SK-N-SH (cell line): ENCODE data around the gene CNIH3. TPM values are rescaled to one million over a fixed set of nuclear protein-coding genes. Genes with fewer than 3 reads are reported as not detected.
A peak's percentile ranks its signal among the peaks of the same experiment; 100 is the strongest.

Experiments
- CTCF ChIA-PET: fragments of 300-600, 350-600 bp; formaldehyde crosslinking; extraction: SDS; loops from one replicate; lab custom pipeline; 2021; lab: Yijun Ruan, JAX
- POLR2A ChIA-PET: fragments of 350-600 bp; sonication (Branson Sonifier 250); formaldehyde crosslinking; extraction: SDS; loops from one replicate; lab custom pipeline; 2020; ENCODE audit warnings: antibody characterized with exemption, inconsistent platforms; lab: Yijun Ruan, JAX
- DNase-seq: peaks from one replicate; pipeline ENCODE4 v3.0.0; 2012
- H2AFZ ChIP-seq: fragments of 200-600 bp; sonication (generic); 2 replicates; pipeline ENCODE4 v1.8.1; 2016; ENCODE audit warnings: antibody characterized with exemption, mild to moderate bottlenecking, low read depth
- H3F3A ChIP-seq: fragments of 200-600 bp; sonication (generic); replicated peaks from 2 replicates; pipeline ENCODE3; 2016; ENCODE audit warnings: antibody characterized with exemption, mild to moderate bottlenecking; ENCODE audit not compliant: insufficient read depth
- H3K27ac ChIP-seq, 2 experiments: fragments of 200-500 bp in 1 of 2; fragments of 200-600 bp in 1 of 2; sonication (Bioruptor generic) in 1 of 2; sonication (generic), shearing (Covaris generic) in 1 of 2; 2 replicates each; pipeline versions ENCODE4 v1.5.1 to v1.6.1; 2014 to 2016; ENCODE audit warnings: low read depth in 2 of 2, inconsistent platforms in 1 of 2, low read length in 1 of 2, mild to moderate bottlenecking in 1 of 2, mixed read lengths in 1 of 2
- H3K27me3 ChIP-seq: fragments of 200-600 bp; sonication (generic), shearing (Covaris generic); 2 replicates; pipeline ENCODE4 v1.6.1; 2016; ENCODE audit warnings: mixed run types; ENCODE audit not compliant: insufficient read depth
- H3K36me3 ChIP-seq, 2 experiments: fragments of 200-500 bp in 1 of 2; fragments of 200-600 bp in 1 of 2; sonication (Bioruptor generic) in 1 of 2; sonication (generic) in 1 of 2; replicated peaks in 1 of 2; 2 replicates each; pipeline versions ENCODE3 to v1.5.1; 2014 to 2016; ENCODE audit warnings: low read length in 1 of 2, mild to moderate bottlenecking in 1 of 2; ENCODE audit not compliant: insufficient read depth in 2 of 2, control insufficient read depth in 1 of 2
- H3K4me1 ChIP-seq, 2 experiments: fragments of 200-500 bp in 1 of 2; fragments of 200-600 bp in 1 of 2; sonication (Bioruptor generic) in 1 of 2; sonication (generic), shearing (Covaris generic) in 1 of 2; 2 replicates each; pipeline versions ENCODE4 v1.5.1 to v1.6.1; 2014 to 2016; ENCODE audit warnings: low read depth in 1 of 2, low read length in 1 of 2, mixed run types in 1 of 2; ENCODE audit not compliant: insufficient read depth in 2 of 2, control insufficient read depth in 1 of 2
- H3K4me2 ChIP-seq: fragments of 200-600 bp; sonication (generic), shearing (Covaris generic); 2 replicates; pipeline ENCODE4 v1.6.1; 2017; ENCODE audit warnings: mixed run types
- H3K4me3 ChIP-seq, 2 experiments: fragments of 200-500 bp in 1 of 2; fragments of 200-600 bp in 1 of 2; sonication (Bioruptor generic) in 1 of 2; sonication (generic), shearing (Covaris generic) in 1 of 2; 2 replicates each; pipeline versions ENCODE4 v1.5.1 to v1.8.1; 2014 to 2016; ENCODE audit warnings: low read depth in 2 of 2, inconsistent platforms in 1 of 2, low read length in 1 of 2, mild to moderate bottlenecking in 1 of 2, mixed read lengths in 1 of 2, moderate library complexity in 1 of 2
- H3K79me2 ChIP-seq: fragments of 200-600 bp; sonication (generic); 2 replicates; pipeline ENCODE4 v1.8.1; 2017; ENCODE audit warnings: mild to moderate bottlenecking; ENCODE audit not compliant: insufficient read depth
- H3K9ac ChIP-seq: fragments of 200-600 bp; sonication (generic); 2 replicates; pipeline ENCODE4 v1.6.1; 2017; ENCODE audit warnings: mixed run types
- H3K9me2 ChIP-seq: fragments of 200-600 bp; sonication (generic); 2 replicates; pipeline ENCODE4 v1.6.1; 2017; ENCODE audit warnings: mixed run types
- H3K9me3 ChIP-seq: fragments of 200-600 bp; sonication (generic); 2 replicates; pipeline ENCODE4 v1.6.1; 2017; ENCODE audit warnings: mixed run types, mild to moderate bottlenecking, moderate library complexity
- H4K20me1 ChIP-seq: fragments of 200-600 bp; sonication (generic); 2 replicates; pipeline ENCODE4 v1.6.1; 2017; ENCODE audit warnings: mild to moderate bottlenecking, mixed run types; ENCODE audit not compliant: insufficient read depth
- CHD2 ChIP-seq: fragments of 150-350 bp; IDR thresholded peaks from 2 replicates; pipeline ENCODE4 v1.6.1; 2018; ENCODE audit warnings: low read length; ENCODE audit not compliant: partially characterized antibody
- CTCF ChIP-seq: fragments of 200-600 bp; sonication (generic); IDR thresholded peaks from 2 replicates; pipeline ENCODE4 v1.6.1; 2017; ENCODE audit warnings: antibody characterized with exemption, mild to moderate bottlenecking, moderate library complexity
- EP300 ChIP-seq, 2 experiments: IDR thresholded peaks; 2 replicates each; pipeline versions ENCODE4 v1.4.0 to v1.6.1; 2012; ENCODE audit warnings: borderline replicate concordance in 1 of 2, low read depth in 1 of 2, low read length in 1 of 2
- FOSL2 ChIP-seq: IDR thresholded peaks from 2 replicates; pipeline ENCODE4 v1.4.0; 2012; ENCODE audit warnings: low read depth, mild to moderate bottlenecking, moderate library complexity, borderline replicate concordance
- FOXJ3 ChIP-seq: sonication (generic); formaldehyde crosslinking; IDR thresholded peaks from 2 replicates; pipeline ENCODE4 v1.5.1; 2020; ENCODE audit warnings: mild to moderate bottlenecking, missing genetic modification reagents
- GATA2 ChIP-seq: sonication (generic); formaldehyde crosslinking; IDR thresholded peaks from 2 replicates; pipeline ENCODE4 v1.5.0; 2020; ENCODE audit warnings: mild to moderate bottlenecking, missing genetic modification reagents
- JUND ChIP-seq: IDR thresholded peaks from 2 replicates; pipeline ENCODE4 v1.4.0; 2012
- MAX ChIP-seq: IDR thresholded peaks from 2 replicates; pipeline ENCODE4 v1.4.0; 2012; ENCODE audit warnings: low read depth
- MEF2A ChIP-seq: IDR thresholded peaks from 2 replicates; pipeline ENCODE4 v1.4.0; 2012; ENCODE audit warnings: low read depth, borderline replicate concordance
- MXI1 ChIP-seq: IDR thresholded peaks from 2 replicates; pipeline ENCODE4 v1.6.1; 2012; ENCODE audit warnings: mild to moderate bottlenecking, low read depth, low read length, improper control_type of control experiment
- NFIC ChIP-seq: IDR thresholded peaks from 2 replicates; pipeline ENCODE4 v1.4.0; 2012; ENCODE audit warnings: borderline replicate concordance
- NRF1 ChIP-seq: IDR thresholded peaks from 2 replicates; pipeline ENCODE4 v1.6.1; 2012; ENCODE audit warnings: low read depth, mild to moderate bottlenecking, low read length
- POLR2AphosphoS5 ChIP-seq: IDR thresholded peaks from 2 replicates; pipeline ENCODE4 v1.6.1; 2012; ENCODE audit warnings: low read depth, low read length
- RAD21 ChIP-seq: IDR thresholded peaks from 2 replicates; pipeline ENCODE4 v1.6.1; 2012; ENCODE audit warnings: mild to moderate bottlenecking, low read length
- RXRA ChIP-seq: IDR thresholded peaks from 2 replicates; pipeline ENCODE4 v1.4.0; 2012; ENCODE audit warnings: low read depth, mild to moderate bottlenecking, borderline replicate concordance
- SIN3A ChIP-seq: IDR thresholded peaks from 2 replicates; pipeline ENCODE4 v1.6.1; 2012; ENCODE audit warnings: low read depth, mild to moderate bottlenecking, low read length, moderate library complexity, borderline replicate concordance
- TAF1 ChIP-seq: IDR thresholded peaks from 2 replicates; pipeline ENCODE4 v1.6.1; 2012; ENCODE audit warnings: low read depth, mild to moderate bottlenecking, low read length, moderate library complexity, borderline replicate concordance
- TCF12 ChIP-seq: IDR thresholded peaks from 2 replicates; pipeline ENCODE4 v1.4.0; 2012
- TEAD4 ChIP-seq: IDR thresholded peaks from 2 replicates; pipeline ENCODE4 v1.4.0; 2012; ENCODE audit warnings: mild to moderate bottlenecking, borderline replicate concordance; ENCODE audit not compliant: insufficient read depth
- YY1 ChIP-seq: IDR thresholded peaks from 2 replicates; pipeline ENCODE4 v1.4.0; 2012; ENCODE audit warnings: low read depth, mild to moderate bottlenecking
- WGBS: methylation state at CpG from one replicate; pipeline ENCODE4 v1.1.6; 2017; ENCODE audit warnings: low lambda C conversion rate; 5-methylcytosine and 5-hydroxymethylcytosine counted together
- polyA plus RNA-seq, 3 experiments: library from polyadenylated mRNA; depleted of rRNA; stranded (reverse); fragments of >200 nt; gene quantifications; 2 replicates each; pipeline ENCODE4 v1.2.3, GENCODE V29; 2012

Gene CNIH3
- polyA plus RNA-seq, 1 of the 3 experiments (the other 2 are of a cell fraction) = 18.8 TPM

- H3K9me3 ChIP-seq = no peaks in the 10 kb centered on the region
- TF ChIP-seq CHD2 (no peak), NFIC (no peak), MEF2A (no peak), MAX (no peak), FOXJ3 (no peak), NRF1 (no peak), TEAD4 (no peak), MXI1 (no peak), JUND (no peak), RAD21 (no peak), FOSL2 (no peak)
- no peaks in the 10 kb centered on the region for H3K27me3 ChIP-seq
- ChIA-PET POLR2A (no interaction called here), CTCF (no interaction called here)
- H3K4me3 ChIP-seq = no peak overlapping the region
- no peak overlapping the region for H3K4me2 ChIP-seq
- no peaks in the 10 kb centered on the region for H3K36me3 ChIP-seq
- no peaks in the 10 kb centered on the region for H3K4me1 ChIP-seq
- no peak overlapping the region for H3K27ac ChIP-seq
- H3K79me2 ChIP-seq = no peaks in the 10 kb centered on the region
- no peaks in the 10 kb centered on the region for H4K20me1 ChIP-seq
- DNase-seq = no peak
- 52% methylated on average over 5 of the region's 5 CpGs for WGBS
- H3K9ac ChIP-seq = no peak overlapping the region
- H2AFZ ChIP-seq = no peak overlapping the region
- no peaks in the 10 kb centered on the region for H3F3A ChIP-seq
- no peaks in the 10 kb centered on the region for H3K9me2 ChIP-seq
Measured at GRCh38 chr1:224783006-224783651, 167.0 kb downstream of the CNIH3 start.

GRCh38 chr1:224784265-224785039, 168.3 kb downstream of the CNIH3 start:
- 75% methylated on average over 4 of the region's 4 CpGs for WGBS
- no peaks in the 10 kb centered on the region for H3K9me2 ChIP-seq
- H3K27ac ChIP-seq = peak overlapping the region in 1 of 2 experiments; percentile 21; a peak in 1 of 4 replicates
- TF ChIP-seq CTCF (no peak), JUND (no peak; the same call in 1 of the 2 replicates), MAX (no peak), YY1 (no peak), GATA2 (no peak), MXI1 (no peak), TAF1 (no peak), CHD2 (no peak), FOSL2 (peak; percentile 54; the same call in 1 of the 2 replicates), RXRA (no peak), SIN3A (no peak), POLR2AphosphoS5 (no peak), TCF12 (peak; percentile 49; the same call in 1 of the 2 replicates), EP300 (IDR thresholded peaks at IDR 0.05; ENCODE audit: borderline replicate concordance in 1 of 2, low read depth in 1 of 2, low read length in 1 of 2) (no peak)
- H3F3A ChIP-seq = no peaks in the 10 kb centered on the region
- H3K9ac ChIP-seq = no peak overlapping the region
- no peaks in the 10 kb centered on the region for H3K9me3 ChIP-seq
- H3K4me2 ChIP-seq = no peak overlapping the region
- POLR2A ChIA-PET = no interaction called here
- no peak overlapping the region for H2AFZ ChIP-seq
- no peak overlapping the region for H3K4me3 ChIP-seq
- CTCF ChIA-PET = interaction anchor here (1.7 kb wide), 1 partner anchor 138 kb away, joined by 3 read pairs; no protein-coding TSS in a partner anchor
- H3K36me3 ChIP-seq = no peaks in the 10 kb centered on the region
- no peaks in the 10 kb centered on the region for H3K27me3 ChIP-seq
- H4K20me1 ChIP-seq = no peaks in the 10 kb centered on the region
- no peaks in the 10 kb centered on the region for H3K4me1 ChIP-seq
- no peak for DNase-seq
- no peaks in the 10 kb centered on the region for H3K79me2 ChIP-seq
